Mucosa of stomach (tissue), 1 donor: ENCODE measurements around the gene FXN.

Source experiments
- H3K27me3 ChIP-seq: one replicate; pipeline ENCODE4 v1.7.0; 2013; ENCODE audit warnings: mild to moderate bottlenecking, low read length; ENCODE audit not compliant: control insufficient read depth, insufficient read depth
- H3K36me3 ChIP-seq: one replicate; pipeline ENCODE4 v1.7.0; 2013; ENCODE audit warnings: low read length; ENCODE audit not compliant: control insufficient read depth, insufficient read depth
- H3K4me1 ChIP-seq: one replicate; pipeline ENCODE4 v1.7.0; 2013; ENCODE audit warnings: mild to moderate bottlenecking, low read length; ENCODE audit not compliant: control insufficient read depth, insufficient read depth
- H3K4me3 ChIP-seq: one replicate; pipeline ENCODE4 v1.7.0; 2013; ENCODE audit warnings: low read length
- H3K9ac ChIP-seq: one replicate; pipeline ENCODE4 v1.7.0; 2013; ENCODE audit warnings: mild to moderate bottlenecking, low read length, moderate library complexity
- H3K9me3 ChIP-seq: one replicate; pipeline ENCODE4 v1.7.0; 2013; ENCODE audit warnings: mild to moderate bottlenecking, low read length, moderate library complexity; ENCODE audit not compliant: control insufficient read depth
- donor health status: Pancreatic carcinoma.

Gene FXN

GRCh38 chr9:69009708-69010107 lies 25.8 kb upstream of the FXN start:
- no peaks in the 10 kb centered on the region for H3K4me1 ChIP-seq
- no peaks in the 10 kb centered on the region for H3K36me3 ChIP-seq
- no peaks in the 10 kb centered on the region for H3K27me3 ChIP-seq
- no peak overlapping the region for H3K9ac ChIP-seq
- no peaks in the 10 kb centered on the region for H3K9me3 ChIP-seq
- H3K4me3 ChIP-seq = no peak overlapping the region

- Histone ChIP-seq H3K4me3 (no peak overlapping the region), H3K36me3 (no peaks in the 10 kb centered on the region), H3K9ac (no peak overlapping the region), H3K9me3 (no peaks in the 10 kb centered on the region), H3K27me3 (no peaks in the 10 kb centered on the region), H3K4me1 (no peaks in the 10 kb centered on the region)
Measured at GRCh38 chr9:69012696-69013381, 22.7 kb upstream of the FXN start.

GRCh38 chr9:69013382-69013727 lies 22.2 kb upstream of the FXN start:
- H3K9me3 ChIP-seq = no peaks in the 10 kb centered on the region
- H3K9ac ChIP-seq = no peak overlapping the region
- H3K4me3 ChIP-seq = no peak overlapping the region
- H3K27me3 ChIP-seq = no peaks in the 10 kb centered on the region
- no peaks in the 10 kb centered on the region for H3K4me1 ChIP-seq
- H3K36me3 ChIP-seq = no peaks in the 10 kb centered on the region

GRCh38 chr9:69014013-69014412 lies 21.5 kb upstream of the FXN start, which contains the start of gene PRKACG:
Gene PRKACG, minus strand, starts transcription at chr9:69014113. Its CDS starts 21 bp downstream, at chr9:69014092.
- no peak within 1 kb of the TSS for H3K9ac ChIP-seq
- no peaks in the 10 kb centered on the region for H3K4me1 ChIP-seq
- no peaks in the 10 kb centered on the region for H3K9me3 ChIP-seq
- H3K36me3 ChIP-seq = no peaks in the 10 kb centered on the region
- no peak within 1 kb of the TSS for H3K4me3 ChIP-seq
- H3K27me3 ChIP-seq = no peaks in the 10 kb centered on the region

DNA sequence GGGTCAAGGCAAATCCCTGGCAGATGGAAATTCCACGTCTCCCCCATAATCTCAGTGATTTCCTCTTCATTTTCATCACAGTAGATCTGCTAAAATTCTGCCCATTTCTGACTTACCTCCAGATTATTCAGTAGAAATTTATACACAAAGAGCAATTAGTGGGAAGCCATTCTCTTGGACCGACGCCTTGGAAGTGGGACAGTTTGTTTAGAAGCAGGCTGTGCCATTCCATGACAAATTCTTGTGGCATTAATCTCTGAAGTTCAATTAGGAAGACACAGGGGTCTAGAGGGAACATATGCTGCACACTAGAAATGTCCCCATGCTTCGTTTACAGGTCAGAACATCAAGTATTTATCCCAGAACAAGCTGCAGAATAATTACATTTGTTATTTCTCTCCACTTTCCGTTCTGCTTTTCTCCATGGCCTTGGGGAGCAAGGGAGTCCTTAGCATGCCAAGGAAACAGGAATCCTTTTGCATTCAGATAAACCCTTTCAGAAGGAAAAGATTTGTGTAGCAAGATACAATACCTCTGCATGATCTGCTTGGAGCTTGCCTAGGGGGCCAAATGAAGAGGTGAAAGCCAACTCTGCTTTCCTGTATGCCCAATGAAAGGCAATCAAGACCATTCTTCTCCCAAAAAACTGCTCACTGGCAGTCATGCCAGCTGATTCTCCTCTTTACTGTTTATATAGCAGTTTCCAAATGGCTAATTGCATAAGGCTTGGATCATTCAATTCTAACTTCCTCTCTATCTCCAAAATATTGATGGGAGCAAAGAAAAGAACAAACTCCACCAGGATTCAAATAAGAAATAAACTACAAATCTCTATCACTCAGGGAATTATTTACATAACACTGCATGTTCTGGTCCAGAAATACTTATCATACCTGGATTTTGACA lies 19.1 kb upstream of the FXN start:
- no peak overlapping the region for H3K4me3 ChIP-seq
- H3K9ac ChIP-seq = no peak overlapping the region
- H3K36me3 ChIP-seq = no peaks in the 10 kb centered on the region
- no peaks in the 10 kb centered on the region for H3K4me1 ChIP-seq
- H3K9me3 ChIP-seq = no peaks in the 10 kb centered on the region
- H3K27me3 ChIP-seq = no peaks in the 10 kb centered on the region

DNA sequence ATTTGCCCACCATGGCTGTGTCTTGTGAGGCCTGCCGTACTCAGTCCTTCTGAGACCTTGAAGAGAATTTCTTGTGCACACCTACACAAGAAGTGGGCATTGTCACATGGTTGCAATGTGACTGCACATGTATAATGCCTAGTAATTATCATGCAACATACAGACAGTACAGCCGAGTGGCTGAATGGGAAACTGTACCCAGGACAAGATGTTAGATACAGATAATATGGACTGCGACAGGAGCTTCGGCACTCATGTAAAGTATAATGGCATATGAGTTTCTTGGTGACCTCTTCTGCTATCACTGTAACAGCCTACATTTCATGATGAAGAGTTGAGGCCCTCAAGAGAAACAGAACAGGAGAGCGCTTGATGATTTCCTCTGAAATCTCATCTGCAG lies 16.8 kb upstream of the FXN start:
- no peaks in the 10 kb centered on the region for H3K27me3 ChIP-seq
- no peaks in the 10 kb centered on the region for H3K4me1 ChIP-seq
- H3K9me3 ChIP-seq = no peaks in the 10 kb centered on the region
- no peak overlapping the region for H3K9ac ChIP-seq
- H3K4me3 ChIP-seq = no peak overlapping the region
- H3K36me3 ChIP-seq = no peaks in the 10 kb centered on the region

GRCh38 chr9:69019808-69020207 lies 15.7 kb upstream of the FXN start:
- Histone ChIP-seq H3K9ac (no peak overlapping the region), H3K36me3 (no peaks in the 10 kb centered on the region), H3K27me3 (no peaks in the 10 kb centered on the region), H3K4me1 (no peaks in the 10 kb centered on the region), H3K9me3 (no peaks in the 10 kb centered on the region), H3K4me3 (no peak overlapping the region)

GRCh38 chr9:69020301-69021145 lies 15.0 kb upstream of the FXN start:
- Histone ChIP-seq H3K9ac (no peak overlapping the region), H3K36me3 (no peaks in the 10 kb centered on the region), H3K9me3 (no peaks in the 10 kb centered on the region), H3K27me3 (no peaks in the 10 kb centered on the region), H3K4me3 (no peak overlapping the region), H3K4me1 (no peaks in the 10 kb centered on the region)

DNA sequence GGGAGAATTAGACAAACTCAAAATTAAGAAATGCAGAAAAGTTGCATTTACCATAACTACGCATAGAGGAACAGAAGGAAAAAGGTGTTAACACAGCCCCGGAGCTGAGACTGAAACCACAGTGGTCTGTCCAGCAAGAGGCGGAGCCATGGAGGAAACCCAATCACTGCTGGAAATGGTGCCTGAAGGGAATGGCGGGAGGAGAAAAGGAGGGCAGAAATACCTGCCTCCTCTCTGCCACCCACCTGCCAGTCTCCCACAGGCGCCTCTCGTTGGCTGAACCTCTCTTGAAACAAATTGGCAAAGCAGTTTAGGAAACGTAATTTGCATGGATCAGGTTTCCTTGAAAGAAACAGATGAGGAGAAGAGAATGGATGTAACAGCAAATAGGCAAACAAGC lies 11.9 kb upstream of the FXN start:
- Histone ChIP-seq H3K9ac (no peak overlapping the region), H3K36me3 (no peaks in the 10 kb centered on the region), H3K4me1 (no peaks in the 10 kb centered on the region), H3K4me3 (no peak overlapping the region), H3K9me3 (no peaks in the 10 kb centered on the region), H3K27me3 (no peaks in the 10 kb centered on the region)

DNA sequence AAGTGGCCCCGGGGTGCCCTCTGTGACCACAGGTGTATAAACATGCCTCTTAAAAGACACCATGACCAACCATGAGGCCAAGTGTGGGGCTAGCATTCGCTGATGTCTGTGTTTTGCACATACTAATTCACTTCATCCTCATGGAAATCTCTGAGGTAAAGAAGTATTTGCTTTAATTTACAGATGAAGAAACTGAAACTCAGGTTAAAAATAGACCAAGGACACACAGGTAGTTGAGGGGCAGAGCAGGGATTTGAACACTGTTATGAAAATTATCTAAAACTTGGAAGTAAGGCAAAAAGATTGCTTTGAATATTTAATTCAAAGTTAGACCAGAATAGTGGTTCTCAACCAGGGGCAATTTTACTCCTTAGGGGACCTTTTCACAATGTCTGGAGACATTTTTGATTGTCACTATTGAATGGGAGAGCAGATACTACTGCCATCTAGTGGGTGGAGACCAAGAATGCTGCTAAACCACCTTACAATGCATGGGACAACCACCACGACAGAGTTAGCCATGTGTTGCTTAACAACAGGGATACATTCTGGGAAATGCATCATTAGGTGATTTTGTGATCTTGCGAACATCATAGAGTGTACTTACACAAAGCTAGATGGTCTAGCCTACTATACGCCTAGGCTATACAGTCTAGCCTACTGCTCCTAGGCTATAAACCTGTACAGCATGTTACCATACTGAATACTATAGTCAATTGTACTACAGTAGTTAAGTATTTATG lies 8.0 kb upstream of the FXN start:
- Histone ChIP-seq H3K9me3 (no peaks in the 10 kb centered on the region), H3K4me3 (no peak overlapping the region), H3K9ac (no peak overlapping the region), H3K36me3 (no peaks in the 10 kb centered on the region), H3K4me1 (no peaks in the 10 kb centered on the region), H3K27me3 (no peaks in the 10 kb centered on the region)

DNA sequence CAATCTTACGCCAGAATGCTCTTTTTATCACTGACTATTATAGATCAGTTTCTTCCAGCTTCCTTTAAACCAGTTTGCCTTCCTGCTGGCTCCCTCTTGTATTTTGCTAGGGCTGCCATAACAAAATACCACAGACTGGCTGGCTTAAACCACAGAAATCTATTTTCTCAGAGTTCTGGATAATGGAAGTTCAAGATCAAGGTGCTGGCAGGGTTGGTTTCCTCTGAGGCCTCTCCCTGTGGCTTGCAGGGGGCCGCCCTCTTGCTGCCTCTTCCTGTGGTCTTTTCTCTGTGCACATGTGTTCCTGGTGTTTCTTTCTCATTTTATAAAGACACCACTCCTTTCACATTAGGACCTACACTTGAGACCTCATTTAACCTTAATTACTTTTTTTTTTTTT lies 6.8 kb upstream of the FXN start:
- H3K4me1 ChIP-seq = no peaks in the 10 kb centered on the region
- no peak overlapping the region for H3K4me3 ChIP-seq
- H3K9ac ChIP-seq = no peak overlapping the region
- H3K27me3 ChIP-seq = no peaks in the 10 kb centered on the region
- no peaks in the 10 kb centered on the region for H3K36me3 ChIP-seq
- H3K9me3 ChIP-seq = no peaks in the 10 kb centered on the region
